GM12878 (cell line): Measurements from ENCODE around the gene PTEN. TPM values are rescaled to one million over a fixed set of nuclear protein-coding genes. Genes with fewer than 3 reads are reported as not detected.

ENCODE experiments used
- ATAC-seq: fragments of 200-7000 bp; cut with Tn5 transposase; 3 replicates; pipeline ENCODE4 v1.9.1; 2020; ENCODE audit warnings: mild to moderate bottlenecking, moderate library complexity
- BruUV-seq: library from RNA; stranded (reverse); fragments of 400-500 nt; replicated peaks from 2 replicates; lab custom pipeline; 2021; lab: Mats Ljungman, UMichigan
- CTCF ChIA-PET: fragments of 300-600 bp; sonication (Branson Sonifier 250); formaldehyde crosslinking; extraction: SDS; loops from one replicate; lab custom pipeline; 2021; ENCODE audit warnings: inconsistent platforms; lab: Yijun Ruan, JAX
- POLR2A ChIA-PET: fragments of 350-600 bp; formaldehyde crosslinking; extraction: SDS; loops from one replicate; lab custom pipeline; 2021; ENCODE audit warnings: inconsistent platforms; lab: Charles Lee
- RAD21 ChIA-PET: fragments of 300-600 bp; sonication (Branson Sonifier 250); formaldehyde crosslinking; loops from one replicate; lab custom pipeline; 2023; ENCODE audit warnings: antibody characterized with exemption; ENCODE audit not compliant: unreplicated experiment; lab: Charles Lee
- SMC1A ChIA-PET: fragments of 300-600 bp; sonication (Branson Sonifier 250); formaldehyde crosslinking; loops from one replicate; lab custom pipeline; 2023; ENCODE audit not compliant: unreplicated experiment, uncharacterized antibody; lab: Charles Lee
- DNase-seq: peaks from one replicate; pipeline ENCODE4 v3.0.0-alpha.2; 2011; ENCODE audit warnings: low read depth, low spot score
- FAIRE-seq: peaks from 3 replicates; lab custom pipeline; 2011; peaks lifted over from hg19 to GRCh38; lab: Jason Lieb, UNC
- H2AFZ ChIP-seq: 2 replicates; pipeline ENCODE4 v1.6.0; 2011; ENCODE audit warnings: low read depth, low read length, control low read depth; ENCODE audit not compliant: control insufficient read depth
- H3K27ac ChIP-seq: 2 replicates; pipeline ENCODE4 v1.5.1; 2011; ENCODE audit warnings: control low read depth; ENCODE audit not compliant: control insufficient read depth, insufficient read depth
- H3K27me3 ChIP-seq, 2 experiments: replicated peaks in 1 of 2; 2 replicates each; pipeline versions ENCODE4 v1.6.0 to v1.6.1; 2011; ENCODE audit warnings: low read length in 1 of 2; ENCODE audit not compliant: control insufficient read depth in 2 of 2, insufficient read depth in 2 of 2
- H3K36me3 ChIP-seq, 2 experiments: 2 replicates each; pipeline ENCODE4 v1.5.1; 2011; ENCODE audit warnings: low read length in 1 of 2; ENCODE audit not compliant: control insufficient read depth in 2 of 2, insufficient read depth in 2 of 2
- H3K4me1 ChIP-seq: 2 replicates; pipeline ENCODE4 v1.6.1; 2011; ENCODE audit warnings: mild to moderate bottlenecking, low read length, moderate library complexity, mixed read lengths; ENCODE audit not compliant: control insufficient read depth, insufficient read depth
- H3K4me2 ChIP-seq: 2 replicates; pipeline ENCODE4 v1.6.0; 2011; ENCODE audit warnings: control low read depth; ENCODE audit not compliant: control insufficient read depth, insufficient read depth
- H3K4me3 ChIP-seq: fragments of 200-600 bp; sonication (generic); 2 replicates; pipeline ENCODE4 v1.5.1; 2016
- H3K79me2 ChIP-seq: 2 replicates; pipeline ENCODE4 v1.6.0; 2011; ENCODE audit warnings: low read length; ENCODE audit not compliant: control insufficient read depth, insufficient read depth
- H3K9ac ChIP-seq: 2 replicates; pipeline ENCODE4 v1.8.0; 2011; ENCODE audit warnings: low read length, control low read depth, mixed read lengths; ENCODE audit not compliant: control insufficient read depth, insufficient read depth
- H3K9me3 ChIP-seq: replicated peaks from 3 replicates; pipeline ENCODE4 v1.5.1; 2011; ENCODE audit warnings: mild to moderate bottlenecking, low read length; ENCODE audit not compliant: control insufficient read depth, insufficient read depth
- H4K20me1 ChIP-seq: 2 replicates; pipeline ENCODE4 v1.6.0; 2011; ENCODE audit not compliant: control insufficient read depth, insufficient read depth
- ATF7 ChIP-seq: fragments of 450-650 bp; IDR thresholded peaks from 2 replicates; pipeline ENCODE4 v1.6.1; 2016; ENCODE audit warnings: low read depth, mild to moderate bottlenecking
- BACH1 ChIP-seq: fragments of 450-650 bp; IDR thresholded peaks from 2 replicates; pipeline ENCODE4 v1.6.1; 2017; ENCODE audit warnings: mild to moderate bottlenecking, borderline replicate concordance
- CHD1 ChIP-seq: IDR thresholded peaks from 2 replicates; pipeline ENCODE4 v1.6.1; 2012; ENCODE audit warnings: low read depth, low read length, improper control_type of control experiment
- E2F8 ChIP-seq: fragments of 450-650 bp; IDR thresholded peaks from 2 replicates; pipeline ENCODE4 v1.6.1; 2018; ENCODE audit warnings: mild to moderate bottlenecking, low read depth, moderate library complexity; ENCODE audit not compliant: partially characterized antibody
- HCFC1 ChIP-seq: fragments of 150-350 bp; IDR thresholded peaks from 2 replicates; pipeline ENCODE4 v1.6.1; 2014; ENCODE audit warnings: low read length
- NR2C2 ChIP-seq: IDR thresholded peaks from 2 replicates; pipeline ENCODE4 v1.6.1; 2011; ENCODE audit warnings: borderline replicate concordance, low read depth; ENCODE audit not compliant: control insufficient read depth, insufficient read length
- PBX3 ChIP-seq: IDR thresholded peaks from 2 replicates; pipeline ENCODE4 v1.6.1; 2011; ENCODE audit warnings: mild to moderate bottlenecking, low read depth, low read length, moderate library complexity; ENCODE audit not compliant: insufficient replicate concordance
- POLR2A ChIP-seq: IDR thresholded peaks from 2 replicates; pipeline ENCODE4 v1.6.1; 2011; ENCODE audit warnings: low read depth, mild to moderate bottlenecking, low read length
- RAD51 ChIP-seq: fragments of 450-650 bp; IDR thresholded peaks from 2 replicates; pipeline ENCODE4 v1.6.1; 2016; ENCODE audit warnings: moderate library complexity, mild to moderate bottlenecking, inconsistent platforms
- RFX5 ChIP-seq: IDR thresholded peaks from 2 replicates; pipeline ENCODE4 v1.6.1; 2011; ENCODE audit warnings: low read depth, low read length, improper control_type of control experiment
- TAF1 ChIP-seq: IDR thresholded peaks from 2 replicates; pipeline ENCODE4 v1.6.1; 2011; ENCODE audit warnings: mild to moderate bottlenecking, low read depth, low read length, borderline replicate concordance
- TBL1XR1 ChIP-seq: IDR thresholded peaks from 2 replicates; pipeline ENCODE4 v1.6.1; 2012; ENCODE audit warnings: low read depth, low read length, improper control_type of control experiment
- ZNF217 ChIP-seq: fragments of 450-650 bp; IDR thresholded peaks from 2 replicates; pipeline ENCODE4 v1.6.1; 2017; ENCODE audit warnings: antibody characterized with exemption, mild to moderate bottlenecking
- ZNF24 ChIP-seq: fragments of 450-650 bp; IDR thresholded peaks from 2 replicates; pipeline ENCODE4 v1.6.1; 2017; ENCODE audit warnings: antibody characterized with exemption, mild to moderate bottlenecking
- WGBS: methylation state at CpG from one replicate; pipeline ENCODE4 v1.1.6; 2016; ENCODE audit warnings: low lambda C conversion rate; ENCODE audit not compliant: insufficient replicate concordance, insufficient coverage; ENCODE audit errors: missing lambda C conversion rate; 5-methylcytosine and 5-hydroxymethylcytosine counted together
- in situ Hi-C: fragments of 300-500 bp; cut with MboI; formaldehyde crosslinking; loops from 9 replicates; pipeline ENCODE4 v1.14.3; 2018; ENCODE audit warnings: mixed read lengths
- intact Hi-C: fragments of 100-400 bp; cut with micrococcal nuclease; formaldehyde crosslinking; loops from one replicate; pipeline ENCODE4 v1.14.2; 2022; ENCODE audit not compliant: unreplicated experiment
- polyA plus RNA-seq, 11 experiments: library from polyadenylated mRNA; depleted of rRNA in 4 of 11; unstranded in 6 of 11; stranded (reverse) in 5 of 11; fragments of >200 nt; fragmentation: Nextera tagmentation in 4 of 11; fragmentation: Illumina TruSeq in 1 of 11; extraction: Ambion mirVana in 4 of 11; extraction: Trizol in 1 of 11; gene quantifications; 1 replicate in 1 of 11; 2 replicates in 10 of 11; pipeline versions ENCODE4 v1.2.1 to v1.2.3, GENCODE V29; 2011 to 2016; ENCODE audit warnings: inconsistent platforms in 2 of 11, missing spikeins in 2 of 11, low read depth in 1 of 11
- total RNA-seq, 4 experiments: library from RNA; depleted of rRNA in 3 of 4; stranded (reverse); fragments of >200 nt in 3 of 4; fragmentation: Illumina TruSeq in 1 of 4; extraction: Trizol in 1 of 4; gene quantifications; 2 replicates each; pipeline versions ENCODE4 v1.2.1 to v1.2.3, GENCODE V29; 2013 to 2021
- TF ChIP-seq, protein P1 (sequence below): fragments of 450-650 bp; formaldehyde crosslinking; IDR thresholded peaks from 2 replicates; pipeline ENCODE4 v1.5.0; 2022; ENCODE audit warnings: mild to moderate bottlenecking, missing genetic modification characterization
- TF ChIP-seq, protein P2 (sequence below): fragments of 450-650 bp; IDR thresholded peaks from 2 replicates; pipeline ENCODE4 v1.6.1; 2016; ENCODE audit warnings: mild to moderate bottlenecking

PTEN gene
- total and polyA plus RNA-seq, 10 of the 15 experiments (the other 5 are each of a cell fraction or from before 2014, with no cell fraction given) = 26.1 to 175 (median 58.1) TPM

DNA sequence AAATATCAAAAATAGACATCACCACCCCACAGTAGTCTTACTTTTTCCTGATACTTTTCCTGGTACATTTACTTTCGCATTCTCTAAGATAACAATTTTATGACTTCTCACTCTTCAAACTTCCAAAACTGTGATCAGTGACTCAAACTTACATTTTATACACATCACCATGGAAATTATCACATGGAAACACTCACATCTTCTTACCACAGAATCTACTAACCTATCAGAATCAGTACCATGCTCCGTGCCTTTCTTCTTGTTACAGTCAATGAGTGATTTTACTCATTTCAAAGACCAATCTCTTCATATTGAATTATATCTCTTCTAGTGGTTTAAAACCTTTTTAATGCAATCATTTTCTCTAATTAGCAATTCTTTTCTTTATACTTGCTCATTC lies 120.3 kb downstream of the PTEN start (continued):
- TF ChIP-seq, protein P1, sequence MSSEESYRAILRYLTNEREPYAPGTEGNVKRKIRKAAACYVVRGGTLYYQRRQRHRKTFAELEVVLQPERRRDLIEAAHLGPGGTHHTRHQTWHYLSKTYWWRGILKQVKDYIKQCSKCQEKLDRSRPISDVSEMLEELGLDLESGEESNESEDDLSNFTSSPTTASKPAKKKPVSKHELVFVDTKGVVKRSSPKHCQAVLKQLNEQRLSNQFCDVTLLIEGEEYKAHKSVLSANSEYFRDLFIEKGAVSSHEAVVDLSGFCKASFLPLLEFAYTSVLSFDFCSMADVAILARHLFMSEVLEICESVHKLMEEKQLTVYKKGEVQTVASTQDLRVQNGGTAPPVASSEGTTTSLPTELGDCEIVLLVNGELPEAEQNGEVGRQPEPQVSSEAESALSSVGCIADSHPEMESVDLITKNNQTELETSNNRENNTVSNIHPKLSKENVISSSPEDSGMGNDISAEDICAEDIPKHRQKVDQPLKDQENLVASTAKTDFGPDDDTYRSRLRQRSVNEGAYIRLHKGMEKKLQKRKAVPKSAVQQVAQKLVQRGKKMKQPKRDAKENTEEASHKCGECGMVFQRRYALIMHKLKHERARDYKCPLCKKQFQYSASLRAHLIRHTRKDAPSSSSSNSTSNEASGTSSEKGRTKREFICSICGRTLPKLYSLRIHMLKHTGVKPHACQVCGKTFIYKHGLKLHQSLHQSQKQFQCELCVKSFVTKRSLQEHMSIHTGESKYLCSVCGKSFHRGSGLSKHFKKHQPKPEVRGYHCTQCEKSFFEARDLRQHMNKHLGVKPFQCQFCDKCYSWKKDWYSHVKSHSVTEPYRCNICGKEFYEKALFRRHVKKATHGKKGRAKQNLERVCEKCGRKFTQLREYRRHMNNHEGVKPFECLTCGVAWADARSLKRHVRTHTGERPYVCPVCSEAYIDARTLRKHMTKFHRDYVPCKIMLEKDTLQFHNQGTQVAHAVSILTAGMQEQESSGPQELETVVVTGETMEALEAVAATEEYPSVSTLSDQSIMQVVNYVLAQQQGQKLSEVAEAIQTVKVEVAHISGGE (CRISPR knock-in tag) = no peak
- TF ChIP-seq RFX5 = no peak
- TF ChIP-seq BACH1 = no peak
- TF ChIP-seq PBX3 = no peak
- TF ChIP-seq, all 136 proteins: peak for 0

- no TSS peak for BruUV-seq
- ChIA-PET SMC1A (interaction anchor here (0.5 to 1.4 kb wide), 2 partner anchors 16 to 653 kb away, joined by 3 to 4 read pairs; no protein-coding TSS in a partner anchor), RAD21 (no interaction called here), CTCF (interaction anchor here (0.7 kb wide), 1 partner anchor 584 kb away, joined by 3 read pairs; no protein-coding TSS in a partner anchor), POLR2A (no interaction called here)
- in situ Hi-C loops = no loop called here
- H3K9ac ChIP-seq = no peak overlapping the region
- H3K36me3 ChIP-seq = no peaks in the 10 kb centered on the region
- intact Hi-C loops = no loop called here
- DNase-seq = no peak
- H3K4me1 ChIP-seq = peaks cover 3% of the 10 kb centered on the region; the same call in 1 of the 2 replicates
- no peak overlapping the region for H3K4me3 ChIP-seq
- H4K20me1 ChIP-seq = no peaks in the 10 kb centered on the region
- H3K27ac ChIP-seq = no peak overlapping the region
- ATAC-seq = no peak
- no peak overlapping the region for H3K4me2 ChIP-seq
- no peaks in the 10 kb centered on the region; the same call in 2 of the 3 replicates for H3K9me3 ChIP-seq
- WGBS = 77% methylated on average over 2 of the region's 2 CpGs
- no peaks in the 10 kb centered on the region for H3K27me3 ChIP-seq
- no peak overlapping the region for H2AFZ ChIP-seq
- FAIRE-seq = no peak
- H3K79me2 ChIP-seq = no peaks in the 10 kb centered on the region
- TF ChIP-seq ZNF217 = no peak
- no peak for TF ChIP-seq NR2C2
- no peak for TF ChIP-seq ZNF24
- TF ChIP-seq RAD51 = no peak
- no peak for TF ChIP-seq TBL1XR1
- TF ChIP-seq TAF1 = no peak
- TF ChIP-seq ATF7 = no peak
- TF ChIP-seq, protein P2, sequence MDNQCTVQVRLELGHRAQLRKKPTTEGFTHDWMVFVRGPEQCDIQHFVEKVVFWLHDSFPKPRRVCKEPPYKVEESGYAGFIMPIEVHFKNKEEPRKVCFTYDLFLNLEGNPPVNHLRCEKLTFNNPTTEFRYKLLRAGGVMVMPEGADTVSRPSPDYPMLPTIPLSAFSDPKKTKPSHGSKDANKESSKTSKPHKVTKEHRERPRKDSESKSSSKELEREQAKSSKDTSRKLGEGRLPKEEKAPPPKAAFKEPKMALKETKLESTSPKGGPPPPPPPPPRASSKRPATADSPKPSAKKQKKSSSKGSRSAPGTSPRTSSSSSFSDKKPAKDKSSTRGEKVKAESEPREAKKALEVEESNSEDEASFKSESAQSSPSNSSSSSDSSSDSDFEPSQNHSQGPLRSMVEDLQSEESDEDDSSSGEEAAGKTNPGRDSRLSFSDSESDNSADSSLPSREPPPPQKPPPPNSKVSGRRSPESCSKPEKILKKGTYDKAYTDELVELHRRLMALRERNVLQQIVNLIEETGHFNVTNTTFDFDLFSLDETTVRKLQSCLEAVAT = no peak
- TF ChIP-seq CHD1 = no peak
- TF ChIP-seq POLR2A = no peak
- no peak for TF ChIP-seq HCFC1
- TF ChIP-seq E2F8 = no peak
Observed at GRCh38 chr10:87987206-87987605, 123.8 kb downstream of the PTEN start.
